OCI-M2 (cell line): ENCODE measurements around the gene RNF130.

ENCODE experiments used
- DNase-seq: peaks from one replicate; lab custom pipeline; 2025; ENCODE audit not compliant: unreplicated experiment; lab: John Stamatoyannopoulos, UW

RNF130 gene

GRCh38 chr5:180060192-180060591 is 11.4 kb downstream of the RNF130 start:
- DNase-seq: no peak

- DNase-seq: no peak
Measured at GRCh38 chr5:180059326-180059725, 12.2 kb downstream of the RNF130 start.

GRCh38 chr5:180056153-180056552 is 15.4 kb downstream of the RNF130 start:
- no peak for DNase-seq

GRCh38 chr5:180054226-180054625 is 17.3 kb downstream of the RNF130 start:
- no peak for DNase-seq

- no peak for DNase-seq
Measured at GRCh38 chr5:180053061-180053602, 18.4 kb downstream of the RNF130 start.

GRCh38 chr5:180052211-180052818 is 19.2 kb downstream of the RNF130 start:
- no peak for DNase-seq

GRCh38 chr5:180050121-180050940 is 21.2 kb downstream of the RNF130 start:
- no peak for DNase-seq

- peak; percentile 17 for DNase-seq
Measured at GRCh38 chr5:180049185-180049548, 22.4 kb downstream of the RNF130 start.

- DNase-seq: no peak
Measured at GRCh38 chr5:180047667-180048066, 23.9 kb downstream of the RNF130 start.

GRCh38 chr5:180046656-180047055 is 24.9 kb downstream of the RNF130 start:
- no peak for DNase-seq

GRCh38 chr5:180045889-180046499 is 25.6 kb downstream of the RNF130 start:
- no peak for DNase-seq

GRCh38 chr5:180043377-180043776 is 28.2 kb downstream of the RNF130 start:
- DNase-seq: no peak

- DNase-seq: no peak
Measured at GRCh38 chr5:180041301-180042274, 30.0 kb downstream of the RNF130 start.

GRCh38 chr5:180040287-180041214 is 31.0 kb downstream of the RNF130 start:
- DNase-seq: no peak

GRCh38 chr5:180035206-180035931 is 36.2 kb downstream of the RNF130 start:
- no peak for DNase-seq

GRCh38 chr5:180034564-180034963 is 37.0 kb downstream of the RNF130 start:
- DNase-seq: no peak

GRCh38 chr5:180027459-180028089 is 44.0 kb downstream of the RNF130 start:
- no peak for DNase-seq

GRCh38 chr5:180026734-180027458 is 44.7 kb downstream of the RNF130 start:
- no peak for DNase-seq
